Suppressor macrophage treated with lipopolysaccharide for 1 hour (primary cell): Measurements from ENCODE around the gene RAB6A.
"Not testable (repeated sequence)": the region's sequence is repeated elsewhere in the genome, so short reads cannot be mapped to it uniquely, and the experiment has no call there.

Experiments used
- DNase-seq, 3 donors: peaks; one replicate each; pipeline ENCODE4 v3.0.0-alpha.2; 2020 to 2022

RAB6A gene

DNA sequence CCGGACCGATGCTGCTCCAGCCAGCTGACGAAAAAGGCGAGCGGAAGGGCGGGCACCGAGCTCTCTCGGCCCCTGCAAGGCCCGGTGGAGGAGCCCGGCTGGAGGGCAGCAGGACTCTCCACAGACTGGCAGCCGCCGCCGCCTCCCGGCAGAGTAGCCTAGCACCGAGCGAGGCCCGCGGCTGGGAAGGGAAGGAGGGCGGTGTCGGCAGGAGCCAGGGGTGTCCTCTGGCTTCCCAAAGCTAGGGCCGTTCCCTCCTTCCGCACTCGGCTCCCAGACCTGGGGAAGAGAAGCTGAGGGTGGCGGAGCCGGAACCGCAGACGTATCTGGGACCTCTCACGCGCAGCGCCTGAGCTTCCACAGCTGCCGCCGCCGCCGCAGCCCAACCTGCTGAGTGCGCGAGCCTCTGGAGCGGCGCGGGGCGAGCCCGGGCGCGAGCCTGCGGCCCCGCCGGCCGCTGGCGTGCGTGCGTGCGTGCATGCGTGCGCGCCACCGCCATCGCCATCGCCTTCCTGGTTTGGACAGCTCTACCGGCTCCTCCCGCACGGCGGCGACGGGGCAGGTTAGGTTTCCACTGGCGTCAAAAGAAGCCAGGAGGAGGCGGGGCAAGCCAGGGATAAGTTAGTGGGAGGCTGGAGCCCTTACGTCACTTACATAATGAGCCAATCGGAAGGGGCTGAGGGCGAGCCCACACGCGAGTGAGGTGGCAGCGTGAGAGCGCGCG is at the start of gene RAB6A:
TSS of gene RAB6A (minus strand) at position 396 of the 724 bp plus-strand sequence. CDS start 439 bp downstream, outside the sequence.
- DNase-seq, result peak; percentile 99 to 100 (median 99)

DNA sequence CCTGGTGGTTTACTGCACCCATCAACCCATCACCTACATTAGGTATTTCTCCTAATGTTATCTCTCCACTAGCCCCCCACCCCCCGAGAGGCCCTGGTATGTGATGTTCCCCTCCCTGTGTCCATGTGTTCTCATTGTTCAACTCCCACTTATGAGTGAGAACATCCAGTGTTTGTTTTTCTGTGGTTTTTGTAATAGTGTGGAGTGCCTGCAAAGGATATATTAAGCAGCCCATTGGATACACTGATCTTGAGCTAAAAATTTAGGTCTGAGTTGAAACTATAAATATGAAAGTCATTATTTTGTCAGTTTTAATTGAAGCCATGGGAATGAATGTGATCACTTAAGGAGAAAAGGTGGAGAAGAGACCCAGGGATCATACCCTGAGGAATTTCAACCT is 49.8 kb upstream of the RAB6A start:
- DNase-seq, result no peak

- DNase-seq, result no peak
Measured at GRCh38 chr11:73808052-73808451, 47.2 kb upstream of the RAB6A start.

DNA sequence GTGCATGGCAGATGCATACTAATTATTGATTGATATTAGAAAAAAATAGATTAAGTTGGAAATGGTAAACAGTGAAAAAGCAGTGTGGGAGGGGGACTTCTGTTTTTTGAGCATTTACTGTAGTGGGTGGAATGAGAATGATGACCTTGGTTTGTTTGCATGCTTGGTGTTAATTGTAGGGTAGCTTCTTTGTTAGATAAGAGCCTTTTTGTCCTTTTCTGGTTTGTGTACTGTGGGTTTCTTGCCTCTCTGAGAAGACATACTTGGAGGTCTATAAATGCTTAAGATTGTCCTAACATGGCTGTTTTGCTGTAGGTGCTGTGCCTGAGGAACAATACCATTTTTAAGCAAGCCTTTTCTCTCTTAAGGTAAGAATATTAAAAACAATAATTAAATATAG is 43.8 kb upstream of the RAB6A start:
- peak; percentile 21 to 30 (median 24) for DNase-seq

GRCh38 chr11:73801136-73801535 is 40.3 kb upstream of the RAB6A start:
- DNase-seq, result no peak

DNA sequence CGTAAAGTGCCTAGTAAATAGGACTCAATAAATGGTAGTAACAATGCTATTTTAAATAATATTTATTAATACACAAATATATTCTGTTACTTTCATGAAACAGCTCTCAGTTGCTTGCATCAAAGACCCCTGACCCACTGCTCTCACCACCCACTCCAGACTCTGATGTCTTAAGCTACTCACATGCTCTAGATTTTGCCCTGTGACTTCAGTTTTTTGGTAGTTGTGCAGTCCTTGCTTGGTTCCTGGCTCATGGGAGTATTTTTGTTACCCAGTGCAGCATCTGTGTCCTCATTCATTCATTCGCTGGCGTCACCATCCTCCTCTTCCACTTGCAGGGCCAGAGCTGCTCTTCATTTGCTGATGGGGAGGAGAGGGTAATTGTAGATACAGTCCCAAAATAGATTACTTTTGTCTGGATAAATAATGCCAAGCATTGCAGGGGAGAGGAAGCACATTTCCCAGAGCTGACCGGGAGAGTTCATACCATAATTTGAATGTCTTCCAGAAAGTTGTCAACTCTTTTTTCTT is 39.5 kb upstream of the RAB6A start:
- DNase-seq, result peak in 1 of 3 donors; percentile 4

- no peak for DNase-seq
Measured at GRCh38 chr11:73797457-73797856, 36.6 kb upstream of the RAB6A start.

DNA sequence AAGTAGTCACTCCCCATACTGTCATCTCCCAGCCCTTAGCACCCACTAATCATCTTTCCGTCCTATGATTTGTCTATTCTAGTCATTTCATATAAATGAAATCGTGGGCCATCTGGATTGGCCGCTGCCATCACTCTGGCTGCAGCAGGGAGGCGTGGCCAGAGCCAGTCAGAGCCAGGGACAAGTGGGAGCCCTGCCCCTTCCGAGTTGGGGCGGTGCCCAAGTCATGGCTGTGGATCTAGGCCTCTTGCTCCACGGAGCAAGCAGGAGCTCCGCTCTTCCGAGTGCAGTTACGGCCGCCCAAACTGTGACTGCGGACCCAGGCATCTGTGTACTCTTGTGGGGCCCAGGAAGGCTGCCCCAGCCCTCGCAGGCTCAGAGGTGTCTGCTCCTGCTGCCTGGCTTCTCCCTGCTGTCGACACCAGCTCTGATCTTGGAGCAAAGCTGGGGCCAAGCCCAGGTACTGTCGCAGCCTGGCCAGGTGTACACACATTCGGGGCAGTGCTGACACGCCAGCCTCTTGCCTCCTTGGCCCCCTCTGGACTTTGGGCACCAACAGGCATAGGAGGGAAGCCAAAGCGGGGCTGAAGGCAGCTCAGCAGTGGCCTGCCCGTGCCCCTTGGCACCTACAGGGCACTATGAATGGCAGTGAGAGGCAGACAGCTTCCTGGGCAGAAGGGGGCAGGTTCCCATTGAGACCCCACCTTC is 35.2 kb upstream of the RAB6A start:
- no peak for DNase-seq

DNA sequence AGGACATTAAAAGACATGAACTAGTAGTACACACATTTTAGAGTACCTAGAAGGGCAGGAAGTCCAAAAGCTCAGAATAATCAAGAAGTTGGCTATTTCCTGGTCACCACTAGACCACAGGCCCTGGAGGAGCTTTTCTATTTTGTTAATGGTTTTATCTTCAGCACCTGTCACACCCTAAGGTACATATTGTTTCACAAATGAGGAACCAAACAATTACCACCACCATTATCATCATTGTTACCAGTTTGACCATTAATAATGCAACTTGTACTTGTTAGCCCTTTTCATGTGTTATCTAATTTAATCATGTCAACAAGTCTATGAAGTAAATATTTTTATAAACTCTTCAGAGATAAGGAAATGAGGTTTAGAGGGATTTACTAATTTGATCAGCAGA is 31.7 kb upstream of the RAB6A start:
- no peak for DNase-seq

- DNase-seq, result no peak
Measured at GRCh38 chr11:73789279-73789670, 28.4 kb upstream of the RAB6A start.

DNA sequence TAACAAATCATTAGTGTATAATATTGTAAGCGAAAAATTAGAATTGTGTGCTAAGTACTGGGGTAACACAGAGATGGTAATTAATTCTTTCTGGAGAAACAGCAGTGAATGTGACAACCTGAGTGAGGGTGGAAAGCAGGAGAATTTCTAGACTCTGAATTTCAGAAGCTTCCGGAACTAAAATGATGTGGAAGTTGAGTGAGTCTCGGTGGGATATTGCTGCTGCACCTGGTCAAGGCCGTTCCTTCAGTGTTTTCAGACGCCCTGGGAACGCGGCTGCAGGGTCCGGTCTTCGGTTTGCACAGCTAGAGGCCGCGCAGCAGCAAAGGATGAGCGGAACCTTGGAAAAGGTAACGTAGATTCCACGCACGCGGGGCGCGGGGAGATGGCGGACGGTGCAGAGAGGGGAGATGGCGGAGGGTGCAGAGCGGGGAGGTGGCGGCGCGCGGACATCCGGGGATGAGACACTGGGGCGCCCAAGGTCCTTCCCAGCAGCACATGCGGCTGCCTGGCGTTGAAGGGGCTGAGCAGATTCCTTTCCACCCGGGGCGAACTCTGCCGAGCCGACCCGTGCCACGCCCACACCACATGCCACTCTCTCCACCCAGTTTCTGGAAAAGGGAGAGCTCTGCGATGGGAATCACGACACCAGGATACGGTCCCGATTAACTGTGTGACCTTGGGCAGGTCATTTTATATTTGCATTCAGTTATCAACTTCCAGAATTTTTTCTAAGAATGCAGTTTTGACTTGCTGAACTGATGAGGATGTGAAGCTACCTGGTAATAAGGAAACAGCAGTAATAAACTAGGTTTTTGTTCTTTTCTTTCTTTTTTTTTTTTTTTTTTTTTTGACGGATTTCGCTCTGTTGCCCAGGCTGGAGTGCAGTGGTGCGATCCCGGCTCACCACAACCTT is 27.0 kb upstream of the RAB6A start, which contains the start of gene MRPL48:
TSS of gene MRPL48 (plus strand) at position 232 of the 916 bp plus-strand sequence. CDS start at position 330, 98 bp downstream.
- DNase-seq, result peak; percentile 91 to 95 (median 92)

GRCh38 chr11:73787051-73787642 is 26.3 kb upstream of the RAB6A start:
- no peak for DNase-seq

DNA sequence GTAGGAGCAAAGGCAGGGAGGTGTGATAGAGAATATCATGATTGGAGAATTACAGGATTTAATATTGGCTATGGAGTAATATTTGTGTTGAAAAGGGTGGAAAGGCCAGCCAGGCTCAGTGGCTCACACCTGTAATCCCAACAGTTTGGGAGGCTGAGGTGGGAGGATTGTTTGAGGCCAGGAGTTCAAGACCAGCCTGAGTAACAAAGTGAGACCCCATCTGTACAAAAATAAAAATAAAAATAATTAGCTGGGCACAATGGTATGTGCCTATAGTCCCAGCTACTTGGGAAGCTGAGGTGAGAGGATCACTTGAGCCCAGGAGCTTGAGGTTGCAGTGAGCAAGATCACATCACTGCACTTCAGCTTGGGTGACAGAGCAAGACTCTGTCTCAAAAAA is 24.6 kb upstream of the RAB6A start:
- not testable (repeated sequence) for DNase-seq

DNA sequence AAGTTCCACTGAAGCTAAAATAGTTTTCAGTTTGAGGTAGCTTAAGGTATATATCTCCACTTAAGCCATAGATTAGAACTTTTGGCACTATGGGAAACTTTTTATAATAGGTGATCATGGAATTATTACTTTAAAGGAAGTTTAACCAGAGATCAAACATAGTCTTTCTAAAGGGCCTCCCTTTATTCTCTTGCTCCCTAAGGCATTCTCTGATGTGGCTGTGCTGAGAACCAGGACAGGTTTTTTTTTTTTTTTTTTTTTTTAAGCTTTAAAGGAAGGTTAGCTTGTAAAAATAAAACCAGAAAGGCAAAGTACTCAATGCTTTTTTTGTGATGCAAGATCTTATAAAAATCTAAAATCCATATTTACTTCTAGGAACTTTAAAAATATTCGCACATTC is 23.9 kb upstream of the RAB6A start:
- no peak for DNase-seq

GRCh38 chr11:73784080-73784634 is 23.3 kb upstream of the RAB6A start:
- peak in 2 of 3 donors; percentile 14 to 17 for DNase-seq

GRCh38 chr11:73783483-73784020 is 22.7 kb upstream of the RAB6A start:
- no peak for DNase-seq

GRCh38 chr11:73781303-73781702 is 20.4 kb upstream of the RAB6A start:
- no peak for DNase-seq

- peak; percentile 98 to 99 (median 98) for DNase-seq
Measured at GRCh38 chr11:73779084-73779902, 18.4 kb upstream of the RAB6A start.

- not testable (repeated sequence) for DNase-seq
Measured at GRCh38 chr11:73770811-73771210, 9.9 kb upstream of the RAB6A start.

DNA sequence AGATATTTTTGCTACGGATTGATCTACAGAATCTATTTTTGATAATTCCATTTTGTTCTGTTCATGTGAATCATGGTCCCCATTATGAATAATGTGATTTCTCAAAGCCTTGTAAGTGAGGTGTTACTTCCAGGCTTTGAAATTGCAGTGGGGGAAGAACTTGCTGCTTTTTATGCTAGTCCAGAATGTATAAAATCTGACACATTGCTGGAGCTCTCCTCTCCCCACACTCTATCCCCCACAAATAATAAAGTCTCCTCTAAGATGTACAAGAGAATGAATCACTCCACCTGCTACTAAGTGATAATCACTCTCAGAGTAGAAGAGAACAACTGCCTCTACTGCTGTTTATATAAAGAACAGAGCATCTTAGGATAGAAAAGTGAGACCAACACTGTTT is 5.9 kb upstream of the RAB6A start:
- no peak for DNase-seq

- DNase-seq, result no peak
Measured at GRCh38 chr11:73762732-73763131, 1.9 kb upstream of the RAB6A start.
